Neural cell (in vitro differentiated cells): ENCODE measurements around the gene ARF5. TPM values are rescaled to one million over a fixed set of nuclear protein-coding genes. Genes with fewer than 3 reads are reported as not detected.
"Not testable (repeated sequence)": the region's sequence is repeated elsewhere in the genome, so short reads cannot be mapped to it uniquely, and the experiment has no call there.

Source experiments
- H2AFZ ChIP-seq: fragments of 200-600, 300-800 bp; sonication (generic), shearing (Covaris generic); 2 replicates; pipeline ENCODE4 v1.6.0; 2014; ENCODE audit warnings: low read depth, mild to moderate bottlenecking, antibody characterized with exemption, low read length, moderate library complexity
- H3F3A ChIP-seq: fragments of 200-600 bp; shearing (Covaris generic); 2 replicates; pipeline ENCODE4 v1.6.1; 2016; ENCODE audit warnings: mild to moderate bottlenecking, moderate library complexity, mixed read lengths, antibody characterized with exemption, low read length; ENCODE audit not compliant: insufficient read depth, poor library complexity, severe bottlenecking
- H3K27ac ChIP-seq: fragments of 200-600, 300-800 bp; sonication (generic), shearing (Covaris generic); 2 replicates; pipeline ENCODE4 v1.5.1; 2014; ENCODE audit warnings: mild to moderate bottlenecking, low read length, moderate library complexity
- H3K27me3 ChIP-seq: fragments of 300-800, 200-600 bp; sonication (generic), shearing (Covaris generic); 2 replicates; pipeline ENCODE4 v1.6.0; 2014; ENCODE audit warnings: mild to moderate bottlenecking, low read depth, low read length, moderate library complexity; ENCODE audit not compliant: insufficient read depth
- H3K36me3 ChIP-seq: fragments of 300-800, 200-600 bp; sonication (generic), shearing (Covaris generic); 2 replicates; pipeline ENCODE4 v1.5.1; 2014; ENCODE audit warnings: mild to moderate bottlenecking, antibody characterized with exemption, low read length, moderate library complexity; ENCODE audit not compliant: insufficient read depth
- H3K4me2 ChIP-seq: fragments of 300-800, 200-600 bp; sonication (generic), shearing (Covaris generic); 2 replicates; pipeline ENCODE4 v1.6.0; 2014; ENCODE audit warnings: mild to moderate bottlenecking, low read length
- H3K4me3 ChIP-seq: fragments of 300-800, 200-600 bp; sonication (generic), shearing (Covaris generic); 2 replicates; pipeline ENCODE4 v1.5.1; 2014; ENCODE audit warnings: mild to moderate bottlenecking, low read length, moderate library complexity
- H3K79me2 ChIP-seq: fragments of 200-600 bp; shearing (Covaris generic); replicated peaks from 2 replicates; pipeline ENCODE4 v1.6.0; 2014; ENCODE audit warnings: mild to moderate bottlenecking, low read length, moderate library complexity; ENCODE audit not compliant: insufficient read depth
- H3K9ac ChIP-seq: fragments of 300-800, 200-600 bp; sonication (generic), shearing (Covaris generic); 2 replicates; pipeline ENCODE4 v1.6.1; 2016; ENCODE audit warnings: mild to moderate bottlenecking, low read length, mixed read lengths
- H3K9me2 ChIP-seq: fragments of 200-600 bp; shearing (Covaris generic); 2 replicates; pipeline ENCODE4 v1.6.1; 2016; ENCODE audit warnings: mild to moderate bottlenecking, low read length, mixed read lengths; ENCODE audit not compliant: insufficient read depth
- H3K9me3 ChIP-seq: fragments of 200-600, 300-800 bp; sonication (generic), shearing (Covaris generic); 2 replicates; pipeline ENCODE4 v1.6.1; 2016; ENCODE audit warnings: mild to moderate bottlenecking, mixed run types, low read length, moderate library complexity, mixed read lengths
- H4K20me1 ChIP-seq: fragments of 200-600 bp; shearing (Covaris generic); 2 replicates; pipeline ENCODE4 v1.6.1; 2016; ENCODE audit warnings: mild to moderate bottlenecking, mixed run types; ENCODE audit not compliant: insufficient read depth
- CTCF ChIP-seq: fragments of 450-650 bp; IDR thresholded peaks from 2 replicates; pipeline ENCODE4 v1.5.1; 2014; ENCODE audit warnings: antibody characterized with exemption, mild to moderate bottlenecking, moderate library complexity; ENCODE audit not compliant: poor library complexity, severe bottlenecking
- EP300 ChIP-seq: fragments of 450-650 bp; conservative IDR thresholded peaks from 2 replicates; pipeline ENCODE4 v1.6.1; 2014; ENCODE audit warnings: antibody characterized with exemption, mild to moderate bottlenecking, moderate library complexity; ENCODE audit not compliant: poor library complexity, severe bottlenecking
- EZH2 ChIP-seq: fragments of 200-600, 300-800 bp; shearing (Covaris generic), sonication (generic); IDR thresholded peaks from 2 replicates; pipeline ENCODE4 v1.6.1; 2014; ENCODE audit warnings: antibody characterized with exemption, low read length, borderline replicate concordance, mild to moderate bottlenecking; ENCODE audit not compliant: insufficient read depth, poor library complexity, severe bottlenecking
- MXI1 ChIP-seq: fragments of 450-650 bp; conservative IDR thresholded peaks from 2 replicates; pipeline ENCODE4 v1.6.1; 2014; ENCODE audit warnings: antibody characterized with exemption, mild to moderate bottlenecking; ENCODE audit not compliant: poor library complexity, severe bottlenecking
- POLR2AphosphoS5 ChIP-seq: IDR thresholded peaks from 2 replicates; pipeline ENCODE4 v1.6.1; 2012
- RAD21 ChIP-seq: fragments of 450-650 bp; conservative IDR thresholded peaks from 2 replicates; pipeline ENCODE4 v1.6.1; 2014; ENCODE audit warnings: antibody characterized with exemption, mild to moderate bottlenecking, moderate library complexity
- REST ChIP-seq: IDR thresholded peaks from 2 replicates; pipeline ENCODE4 v1.6.1; 2012; ENCODE audit warnings: borderline replicate concordance
- SMC3 ChIP-seq: fragments of 450-650 bp; conservative IDR thresholded peaks from 2 replicates; pipeline ENCODE4 v1.6.1; 2014; ENCODE audit warnings: antibody characterized with exemption, mild to moderate bottlenecking, moderate library complexity; ENCODE audit not compliant: poor library complexity
- TAF1 ChIP-seq: IDR thresholded peaks from 2 replicates; pipeline ENCODE4 v1.6.1; 2012; ENCODE audit warnings: low read depth
- polyA plus RNA-seq: library from polyadenylated mRNA; depleted of rRNA; stranded (reverse); fragments of >200 nt; gene quantifications from 2 replicates; pipeline ENCODE4 v1.2.3, GENCODE V29; 2014

Gene ARF5
- polyA plus RNA-seq, 1 donor from 2014 or later: 582 TPM

- Histone ChIP-seq H4K20me1 (no peaks in the 10 kb centered on the region), H3F3A (no peaks in the 10 kb centered on the region), H2AFZ (no peak overlapping the region), H3K9ac (no peak overlapping the region), H3K4me2 (no peak overlapping the region), H3K9me3 (no peaks in the 10 kb centered on the region), H3K27ac (no peak overlapping the region), H3K79me2 (no peaks in the 10 kb centered on the region), H3K27me3 (no peaks in the 10 kb centered on the region), H3K4me3 (no peak overlapping the region), H3K9me2 (no peaks in the 10 kb centered on the region), H3K36me3 (no peaks in the 10 kb centered on the region)
- TF ChIP-seq POLR2AphosphoS5 (no peak), CTCF (no peak), SMC3 (no peak), TAF1 (no peak), REST (no peak), RAD21 (no peak), EZH2 (no peak), MXI1 (no peak), EP300 (no peak)
Observed at GRCh38 chr7:127566242-127566641, 22.0 kb upstream of the ARF5 start.

- H3K27me3 ChIP-seq, H3K4me2 ChIP-seq, H3K27ac ChIP-seq, H3K4me3 ChIP-seq, H3K9me3 ChIP-seq, H3K9ac ChIP-seq, H4K20me1 ChIP-seq, H3F3A ChIP-seq, H3K9me2 ChIP-seq, H3K36me3 ChIP-seq, H2AFZ ChIP-seq, H3K79me2 ChIP-seq: not testable (repeated sequence)
Observed at GRCh38 chr7:127568034-127568433, 20.2 kb upstream of the ARF5 start.

- Histone ChIP-seq H3K79me2 (no peaks in the 10 kb centered on the region), H3K9ac (no peak overlapping the region), H3K9me2 (no peaks in the 10 kb centered on the region), H3K4me2 (no peak overlapping the region), H3K27ac (no peak overlapping the region), H3K27me3 (no peaks in the 10 kb centered on the region), H3K4me3 (no peak overlapping the region), H3K36me3 (no peaks in the 10 kb centered on the region), H4K20me1 (no peaks in the 10 kb centered on the region), H3K9me3 (no peaks in the 10 kb centered on the region), H3F3A (no peaks in the 10 kb centered on the region), H2AFZ (no peak overlapping the region)
- TF ChIP-seq RAD21 (no peak), REST (no peak), MXI1 (no peak), POLR2AphosphoS5 (no peak), EZH2 (no peak), EP300 (no peak), CTCF (no peak), TAF1 (no peak), SMC3 (no peak)
Observed at GRCh38 chr7:127571741-127572505, 16.3 kb upstream of the ARF5 start.
